ENCODE results near the gene NTN1.

DNA sequence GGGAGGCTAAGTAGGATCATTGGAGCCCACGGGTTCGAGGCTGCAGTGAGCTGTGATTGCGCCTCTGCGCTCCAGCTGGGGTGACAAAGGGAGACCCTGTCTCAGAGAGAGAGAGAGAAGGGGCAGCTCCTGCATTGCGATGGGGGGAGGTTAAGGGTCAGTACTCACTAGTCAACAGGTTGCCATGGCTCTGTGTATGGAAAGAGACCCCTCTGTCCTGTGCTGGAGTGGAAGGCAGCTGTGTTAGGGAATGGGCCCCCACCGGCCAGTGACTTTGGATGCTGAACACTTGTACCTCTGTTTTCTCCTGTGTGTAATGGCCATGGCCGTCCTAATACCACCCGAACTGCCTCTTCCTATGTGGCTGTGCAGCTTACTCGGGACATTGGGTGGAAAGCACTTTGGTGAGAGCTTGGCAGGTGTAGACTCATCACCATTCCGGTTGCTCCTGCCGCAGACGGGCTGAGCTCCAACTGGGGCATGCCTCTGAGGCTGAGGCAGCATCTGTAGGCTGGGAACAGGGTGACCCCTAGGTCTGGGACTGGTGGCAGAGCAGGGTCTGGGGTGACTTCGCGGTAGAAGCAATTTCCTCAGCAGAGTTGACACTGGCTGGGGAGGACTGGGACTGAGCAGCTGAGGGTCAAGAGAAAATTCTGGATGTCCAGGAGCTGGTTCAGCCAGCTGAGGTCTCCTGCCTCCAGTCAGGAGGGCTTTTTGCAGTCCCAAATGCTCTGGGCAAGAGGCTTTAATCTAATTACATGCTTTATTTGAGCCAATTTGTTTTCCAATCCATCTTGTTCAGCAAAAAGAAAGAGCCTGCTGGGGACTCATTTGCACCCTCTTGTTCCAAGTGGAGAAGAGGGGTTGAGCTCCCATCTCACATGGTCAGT is 184.5 kb downstream of the NTN1 start:
- TF ChIP-seq POLR2AphosphoS5 (IDR thresholded peaks at IDR 0.05) = no peak
- TF ChIP-seq, protein P1, sequence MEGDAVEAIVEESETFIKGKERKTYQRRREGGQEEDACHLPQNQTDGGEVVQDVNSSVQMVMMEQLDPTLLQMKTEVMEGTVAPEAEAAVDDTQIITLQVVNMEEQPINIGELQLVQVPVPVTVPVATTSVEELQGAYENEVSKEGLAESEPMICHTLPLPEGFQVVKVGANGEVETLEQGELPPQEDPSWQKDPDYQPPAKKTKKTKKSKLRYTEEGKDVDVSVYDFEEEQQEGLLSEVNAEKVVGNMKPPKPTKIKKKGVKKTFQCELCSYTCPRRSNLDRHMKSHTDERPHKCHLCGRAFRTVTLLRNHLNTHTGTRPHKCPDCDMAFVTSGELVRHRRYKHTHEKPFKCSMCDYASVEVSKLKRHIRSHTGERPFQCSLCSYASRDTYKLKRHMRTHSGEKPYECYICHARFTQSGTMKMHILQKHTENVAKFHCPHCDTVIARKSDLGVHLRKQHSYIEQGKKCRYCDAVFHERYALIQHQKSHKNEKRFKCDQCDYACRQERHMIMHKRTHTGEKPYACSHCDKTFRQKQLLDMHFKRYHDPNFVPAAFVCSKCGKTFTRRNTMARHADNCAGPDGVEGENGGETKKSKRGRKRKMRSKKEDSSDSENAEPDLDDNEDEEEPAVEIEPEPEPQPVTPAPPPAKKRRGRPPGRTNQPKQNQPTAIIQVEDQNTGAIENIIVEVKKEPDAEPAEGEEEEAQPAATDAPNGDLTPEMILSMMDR (IDR thresholded peaks at IDR 0.05; ENCODE audit: poor library complexity, severe bottlenecking) = no peak
- TF ChIP-seq, protein P2, sequence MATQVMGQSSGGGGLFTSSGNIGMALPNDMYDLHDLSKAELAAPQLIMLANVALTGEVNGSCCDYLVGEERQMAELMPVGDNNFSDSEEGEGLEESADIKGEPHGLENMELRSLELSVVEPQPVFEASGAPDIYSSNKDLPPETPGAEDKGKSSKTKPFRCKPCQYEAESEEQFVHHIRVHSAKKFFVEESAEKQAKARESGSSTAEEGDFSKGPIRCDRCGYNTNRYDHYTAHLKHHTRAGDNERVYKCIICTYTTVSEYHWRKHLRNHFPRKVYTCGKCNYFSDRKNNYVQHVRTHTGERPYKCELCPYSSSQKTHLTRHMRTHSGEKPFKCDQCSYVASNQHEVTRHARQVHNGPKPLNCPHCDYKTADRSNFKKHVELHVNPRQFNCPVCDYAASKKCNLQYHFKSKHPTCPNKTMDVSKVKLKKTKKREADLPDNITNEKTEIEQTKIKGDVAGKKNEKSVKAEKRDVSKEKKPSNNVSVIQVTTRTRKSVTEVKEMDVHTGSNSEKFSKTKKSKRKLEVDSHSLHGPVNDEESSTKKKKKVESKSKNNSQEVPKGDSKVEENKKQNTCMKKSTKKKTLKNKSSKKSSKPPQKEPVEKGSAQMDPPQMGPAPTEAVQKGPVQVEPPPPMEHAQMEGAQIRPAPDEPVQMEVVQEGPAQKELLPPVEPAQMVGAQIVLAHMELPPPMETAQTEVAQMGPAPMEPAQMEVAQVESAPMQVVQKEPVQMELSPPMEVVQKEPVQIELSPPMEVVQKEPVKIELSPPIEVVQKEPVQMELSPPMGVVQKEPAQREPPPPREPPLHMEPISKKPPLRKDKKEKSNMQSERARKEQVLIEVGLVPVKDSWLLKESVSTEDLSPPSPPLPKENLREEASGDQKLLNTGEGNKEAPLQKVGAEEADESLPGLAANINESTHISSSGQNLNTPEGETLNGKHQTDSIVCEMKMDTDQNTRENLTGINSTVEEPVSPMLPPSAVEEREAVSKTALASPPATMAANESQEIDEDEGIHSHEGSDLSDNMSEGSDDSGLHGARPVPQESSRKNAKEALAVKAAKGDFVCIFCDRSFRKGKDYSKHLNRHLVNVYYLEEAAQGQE (IDR thresholded peaks at IDR 0.05; ENCODE audit: borderline replicate concordance) = no peak

All from neural cell (in vitro differentiated cells).